ENCODE measurements around the gene CTTN.

The CTTN gene

GRCh38 chr11:70410276-70411205 lies 12.2 kb downstream of the CTTN start:
- DNase-seq: no peak

- no peak for DNase-seq
Measured at GRCh38 chr11:70411713-70412452, 13.6 kb downstream of the CTTN start.

- no peak for DNase-seq
Measured at GRCh38 chr11:70413151-70413550, 14.8 kb downstream of the CTTN start.

- no peak for DNase-seq
Measured at GRCh38 chr11:70414341-70415100, 16.2 kb downstream of the CTTN start.

- DNase-seq: no peak
Measured at GRCh38 chr11:70415191-70415590, 16.9 kb downstream of the CTTN start.

GRCh38 chr11:70415642-70416395 lies 17.5 kb downstream of the CTTN start:
- no peak for DNase-seq

- DNase-seq: no peak
Measured at GRCh38 chr11:70416881-70417280, 18.6 kb downstream of the CTTN start.

GRCh38 chr11:70418130-70418529 lies 19.8 kb downstream of the CTTN start:
- no peak for DNase-seq

- DNase-seq: no peak
Measured at GRCh38 chr11:70419307-70420007, 21.1 kb downstream of the CTTN start.

GRCh38 chr11:70420008-70420464 lies 21.7 kb downstream of the CTTN start:
- DNase-seq: no peak

- no peak for DNase-seq
Measured at GRCh38 chr11:70420496-70420895, 22.2 kb downstream of the CTTN start.

GRCh38 chr11:70421123-70421522 lies 22.8 kb downstream of the CTTN start:
- DNase-seq: no peak

- no peak for DNase-seq
Measured at GRCh38 chr11:70422692-70423522, 24.6 kb downstream of the CTTN start.

- no peak for DNase-seq
Measured at GRCh38 chr11:70423523-70424505, 25.5 kb downstream of the CTTN start.

- DNase-seq: no peak
Measured at GRCh38 chr11:70424765-70425344, 26.5 kb downstream of the CTTN start.

GRCh38 chr11:70427436-70427835 lies 29.1 kb downstream of the CTTN start:
- DNase-seq: no peak

- DNase-seq: no peak
Measured at GRCh38 chr11:70428701-70429427, 30.5 kb downstream of the CTTN start.

GRCh38 chr11:70429428-70429705 lies 31.0 kb downstream of the CTTN start:
- no peak for DNase-seq

Data from activated CD4-positive, alpha-beta T cell treated with anti-CD3 and anti-CD28 coated beads for 1 hour (primary cell).